Right lobe of liver (tissue), 4 donors: Measurements from ENCODE around the gene SRRM3.

Experiments used
- CTCF ChIP-seq, 4 donors: fragments of 200-600 bp in 3 of 4; fragments of 450-650 bp in 1 of 4; IDR thresholded peaks; one replicate each; pipeline versions ENCODE4 v1.5.1 to v1.8.0; 2016 to 2022; ENCODE audit warnings: antibody characterized with exemption in 4 of 4, mild to moderate bottlenecking in 2 of 4
- POLR2A ChIP-seq: fragments of 450-650 bp; IDR thresholded peaks from one replicate; pipeline ENCODE4 v1.6.1; 2017; ENCODE audit warnings: antibody characterized with exemption, mild to moderate bottlenecking
- donor health status: DM: no; HTN: no; CAD: no.
- donor health status: DM: no; HTN: no; CAD: no.
- donor health status: DM: no; HTN: yes; CAD: no.

GRCh38 chr7:76222839-76223238 lies 21.1 kb downstream of the SRRM3 start:
- TF ChIP-seq CTCF (IDR thresholded peaks at IDR 0.05) (no peak), POLR2A (no peak)
